Activated CD8-positive, alpha-beta memory T cell treated with anti-CD3 and anti-CD28 coated beads, Interleukin-2, amount 50 U/mL, for 24 hours (primary cell): Measurements from ENCODE around the gene EIF2AK2.
"Not testable (repeated sequence)": the region's sequence is repeated elsewhere in the genome, so short reads cannot be mapped to it uniquely, and the experiment has no call there.

Source experiments
- DNase-seq: peaks from one replicate; pipeline ENCODE4 v3.0.0-alpha.2; 2020; ENCODE audit errors: extremely low read depth

Gene EIF2AK2

GRCh38 chr2:37156857-37157714 lies at the start of gene EIF2AK2:
TSS of gene EIF2AK2 (minus strand) at chr2:37156980. CDS start at chr2:37147806, 9,174 bp downstream.
- DNase-seq = peak; percentile 49

DNA sequence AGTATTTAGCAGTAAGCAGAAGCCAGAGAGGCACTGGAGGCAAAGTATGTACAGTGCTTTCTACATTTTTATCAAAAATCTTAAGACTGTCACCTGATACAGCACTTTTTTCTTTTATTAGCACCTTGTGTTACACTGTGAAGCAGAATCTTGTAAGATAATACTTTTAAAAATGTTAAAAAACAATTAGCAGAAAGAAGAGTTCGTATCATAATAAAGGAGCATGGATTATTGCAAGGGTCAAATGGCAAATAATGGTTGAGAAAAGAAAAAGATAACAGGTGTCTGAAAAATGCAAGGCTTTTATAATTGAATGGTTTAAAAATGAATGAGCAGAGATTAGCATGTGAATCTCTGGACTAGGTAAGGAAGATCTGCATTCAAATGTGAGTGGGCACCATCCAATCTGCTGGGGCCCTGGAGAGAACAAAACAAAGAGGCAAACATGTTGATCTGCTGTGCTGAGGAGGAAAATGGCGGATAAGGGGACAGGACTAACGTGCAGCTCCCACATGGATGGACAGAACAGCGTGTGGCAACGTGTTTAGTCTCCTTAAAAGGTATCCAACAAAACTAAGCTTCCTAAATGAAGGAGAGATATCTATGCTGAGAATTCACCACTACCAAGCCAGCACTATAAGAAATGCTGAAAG lies 49.0 kb upstream of the EIF2AK2 start:
- DNase-seq = no peak

GRCh38 chr2:37205071-37205661 lies 48.4 kb upstream of the EIF2AK2 start:
- not testable (repeated sequence) for DNase-seq

- DNase-seq = no peak
Observed at GRCh38 chr2:37203708-37204107, 46.9 kb upstream of the EIF2AK2 start.

DNA sequence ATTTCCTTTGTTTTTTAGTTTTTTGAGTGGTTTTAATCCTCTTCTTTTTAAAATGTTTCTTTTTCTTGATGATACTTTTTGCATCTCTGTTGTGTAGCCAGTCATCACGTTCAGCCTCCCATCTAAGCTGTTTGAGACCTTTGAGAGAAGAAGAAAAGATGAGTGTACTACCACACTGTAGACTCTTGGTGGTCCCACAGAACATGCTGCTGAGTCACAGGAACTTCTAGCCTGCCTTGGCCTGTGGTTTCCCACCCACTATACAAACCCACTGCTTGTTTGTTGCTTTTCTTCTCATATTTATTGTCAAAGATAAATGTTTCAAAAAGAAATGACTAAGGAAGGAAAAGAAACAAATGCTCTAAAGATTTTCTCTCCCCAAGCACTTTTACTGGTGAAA lies 45.0 kb upstream of the EIF2AK2 start:
- peak; percentile 15 for DNase-seq

DNA sequence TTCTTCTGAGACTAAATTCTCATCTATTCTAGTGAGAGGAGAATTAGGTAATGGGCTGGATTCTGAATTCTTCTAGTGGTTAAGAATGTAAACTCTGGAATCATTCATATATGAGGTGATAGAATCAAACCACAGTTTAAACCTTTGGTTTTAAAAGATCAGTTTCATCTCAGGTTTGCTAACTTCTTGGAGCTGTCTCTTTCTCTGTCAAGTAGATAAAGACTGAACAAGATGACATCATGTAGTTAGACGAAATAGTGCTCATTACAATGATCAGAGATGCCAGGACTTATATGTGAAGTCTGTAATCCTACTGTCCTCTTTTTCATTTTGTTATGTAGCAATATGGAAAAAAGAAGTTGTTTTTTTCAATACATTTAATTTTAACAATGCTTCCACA lies 44.4 kb upstream of the EIF2AK2 start:
- no peak for DNase-seq

DNA sequence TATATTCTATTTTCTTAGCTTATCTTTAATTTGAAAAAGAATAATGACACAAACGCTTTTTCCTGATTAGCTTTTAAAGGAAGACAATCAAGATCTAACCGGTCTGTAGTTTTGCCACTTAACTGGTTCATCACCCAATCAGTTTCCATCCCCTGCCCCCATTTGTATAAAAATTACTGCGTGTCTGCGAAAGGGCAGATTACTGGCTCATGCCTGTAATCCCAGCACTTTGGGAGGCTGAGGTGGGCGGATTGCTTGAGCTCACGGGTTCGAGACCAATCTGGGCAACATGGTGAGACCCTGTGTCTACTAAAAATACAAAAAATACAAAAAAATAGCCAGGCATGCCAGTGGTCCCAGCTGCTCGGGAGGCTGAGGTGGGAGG lies 41.9 kb upstream of the EIF2AK2 start:
- DNase-seq = no peak

GRCh38 chr2:37196320-37197195 lies 39.8 kb upstream of the EIF2AK2 start, which contains the start of gene CEBPZOS:
TSS of gene CEBPZOS (plus strand) at chr2:37196496. CDS start at chr2:37199705, 3,209 bp downstream.
- peak; percentile 79 for DNase-seq

DNA sequence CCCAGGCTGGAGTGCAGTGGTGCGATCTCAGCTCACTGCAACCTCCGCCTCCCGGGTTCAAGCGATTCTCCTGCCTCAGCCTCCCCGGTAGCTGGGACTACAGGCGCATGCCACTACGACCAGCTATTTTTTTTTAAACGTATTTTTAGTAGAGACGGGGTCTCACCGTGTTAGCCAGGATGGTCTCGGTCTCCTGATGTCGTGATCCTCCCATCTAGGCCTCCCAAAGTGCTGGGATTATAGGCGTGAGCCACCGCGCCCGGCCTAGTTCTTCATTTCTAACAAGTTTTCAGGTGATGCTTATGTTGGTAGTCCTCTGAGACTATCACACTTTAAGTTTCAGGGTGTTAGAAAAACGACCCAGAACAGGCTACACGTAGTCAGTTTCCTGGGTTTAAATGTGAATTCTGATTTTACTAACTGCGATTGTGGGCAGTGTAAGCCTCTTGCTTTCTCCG lies 39.1 kb upstream of the EIF2AK2 start:
- DNase-seq = not testable (repeated sequence)

- no peak for DNase-seq
Observed at GRCh38 chr2:37192551-37192950, 35.8 kb upstream of the EIF2AK2 start.

GRCh38 chr2:37191747-37192146 lies 35.0 kb upstream of the EIF2AK2 start:
- DNase-seq = no peak

- no peak for DNase-seq
Observed at GRCh38 chr2:37191253-37191652, 34.5 kb upstream of the EIF2AK2 start.

DNA sequence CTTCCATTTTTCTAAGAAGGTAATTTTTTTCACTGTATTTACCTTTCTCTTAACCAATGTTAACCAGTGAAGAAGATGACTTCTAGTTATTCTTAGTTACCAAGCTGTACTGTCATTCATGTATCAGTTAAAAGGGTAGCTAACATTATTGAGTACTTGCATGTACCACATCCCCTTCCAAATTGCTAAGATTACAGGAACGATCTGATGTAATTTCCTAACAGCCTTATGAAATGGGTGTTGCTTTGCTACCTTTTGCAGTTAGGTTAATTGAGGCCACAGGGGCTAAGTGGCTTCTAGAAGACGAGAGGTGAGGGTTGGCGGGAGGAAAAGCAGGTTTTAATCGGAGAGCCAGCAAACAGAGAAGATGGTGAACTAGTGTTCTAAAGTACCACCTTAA lies 33.5 kb upstream of the EIF2AK2 start:
- DNase-seq = no peak

GRCh38 chr2:37189452-37190153 lies 32.8 kb upstream of the EIF2AK2 start:
- DNase-seq = no peak

GRCh38 chr2:37188570-37188969 lies 31.8 kb upstream of the EIF2AK2 start, which contains the start of gene SULT6B1:
TSS of gene SULT6B1 (minus strand) at chr2:37188670. CDS start at chr2:37188640, 30 bp downstream.
- DNase-seq = no peak

- DNase-seq = no peak
Observed at GRCh38 chr2:37181726-37182684, 25.2 kb upstream of the EIF2AK2 start.

GRCh38 chr2:37180640-37181039 lies 23.9 kb upstream of the EIF2AK2 start:
- no peak for DNase-seq

DNA sequence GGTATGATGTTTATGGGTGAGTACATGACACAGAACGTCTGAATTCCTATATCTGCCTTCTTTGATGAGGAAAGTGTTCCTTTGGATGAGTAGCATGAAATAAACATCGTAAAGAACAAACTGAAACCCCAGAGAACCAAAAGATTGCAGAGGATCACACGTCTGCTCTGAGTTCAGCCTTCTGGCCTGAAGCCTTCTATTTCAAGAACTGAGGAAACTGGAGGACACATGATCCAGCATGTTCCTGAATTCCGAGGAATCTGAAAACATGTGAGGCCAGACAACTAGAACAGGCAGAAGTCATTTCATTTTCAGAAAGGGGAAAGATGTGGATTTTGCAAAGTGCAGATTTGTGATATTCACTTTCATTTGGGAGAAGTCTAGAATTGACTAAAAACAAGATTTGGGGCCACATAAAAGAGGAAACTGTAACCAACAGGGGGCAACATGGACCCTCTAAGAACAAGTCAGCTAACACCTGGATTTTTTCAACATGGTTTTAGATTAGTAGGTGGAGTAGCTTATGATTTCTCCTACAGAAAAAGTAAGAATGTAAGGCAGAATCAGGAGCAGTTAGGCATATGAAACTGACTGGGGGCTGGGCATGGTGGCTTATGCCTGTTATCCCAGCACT lies 23.3 kb upstream of the EIF2AK2 start:
- DNase-seq = no peak

- no peak for DNase-seq
Observed at GRCh38 chr2:37173741-37174140, 17.0 kb upstream of the EIF2AK2 start.
